VCaP (cell line): ENCODE measurements around the gene CLCN7.
"Not testable (repeated sequence)": the region's sequence is repeated elsewhere in the genome, so short reads cannot be mapped to it uniquely, and the experiment has no call there.

Source experiments
- H3K27ac ChIP-seq: fragments of 450-650 bp; 2 replicates; pipeline ENCODE4 v1.5.1; 2017
- TF ChIP-seq, protein P1 (sequence below): fragments of 450-650 bp; conservative IDR thresholded peaks from 2 replicates; pipeline ENCODE4 v1.5.1; 2017; ENCODE audit warnings: mild to moderate bottlenecking, moderate library complexity

Gene CLCN7

DNA sequence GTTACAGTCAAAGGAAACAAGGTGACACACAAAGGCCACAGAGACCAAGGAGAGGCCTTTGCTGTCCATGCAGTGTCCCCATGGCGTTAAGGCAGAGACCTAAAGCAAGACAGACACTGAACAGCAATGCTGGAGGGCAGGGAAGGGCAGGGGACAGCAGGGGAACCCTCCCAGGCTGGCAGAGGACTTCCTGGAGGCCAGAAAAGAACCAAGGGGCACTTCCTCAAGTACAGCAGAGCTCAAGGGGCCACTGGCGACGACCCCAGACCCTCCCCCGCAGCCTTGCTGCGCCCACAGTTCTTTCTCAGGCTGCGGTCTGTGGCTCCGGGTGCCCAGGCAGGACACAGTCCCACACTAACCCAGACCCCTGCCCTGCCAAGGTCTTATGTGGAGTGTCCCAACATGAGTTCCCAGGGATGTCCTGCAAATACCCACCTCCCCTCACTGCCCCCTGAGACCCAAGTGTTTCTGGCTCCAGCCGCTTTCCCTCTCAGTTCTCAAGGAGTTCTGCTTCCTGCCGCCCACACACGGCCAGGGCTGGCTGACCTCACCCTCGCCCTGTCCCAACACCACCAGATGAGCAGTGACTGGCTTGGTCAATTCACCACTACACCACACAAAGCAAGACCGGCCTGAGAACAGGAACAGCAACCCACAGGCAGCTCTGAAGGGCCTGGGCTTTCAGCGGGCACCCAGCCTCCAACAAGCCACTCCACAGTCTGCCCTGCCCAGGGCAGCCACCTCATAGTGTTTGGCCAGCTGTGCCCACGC lies 4.2 kb downstream of the CLCN7 start:
- TF ChIP-seq, protein P1, sequence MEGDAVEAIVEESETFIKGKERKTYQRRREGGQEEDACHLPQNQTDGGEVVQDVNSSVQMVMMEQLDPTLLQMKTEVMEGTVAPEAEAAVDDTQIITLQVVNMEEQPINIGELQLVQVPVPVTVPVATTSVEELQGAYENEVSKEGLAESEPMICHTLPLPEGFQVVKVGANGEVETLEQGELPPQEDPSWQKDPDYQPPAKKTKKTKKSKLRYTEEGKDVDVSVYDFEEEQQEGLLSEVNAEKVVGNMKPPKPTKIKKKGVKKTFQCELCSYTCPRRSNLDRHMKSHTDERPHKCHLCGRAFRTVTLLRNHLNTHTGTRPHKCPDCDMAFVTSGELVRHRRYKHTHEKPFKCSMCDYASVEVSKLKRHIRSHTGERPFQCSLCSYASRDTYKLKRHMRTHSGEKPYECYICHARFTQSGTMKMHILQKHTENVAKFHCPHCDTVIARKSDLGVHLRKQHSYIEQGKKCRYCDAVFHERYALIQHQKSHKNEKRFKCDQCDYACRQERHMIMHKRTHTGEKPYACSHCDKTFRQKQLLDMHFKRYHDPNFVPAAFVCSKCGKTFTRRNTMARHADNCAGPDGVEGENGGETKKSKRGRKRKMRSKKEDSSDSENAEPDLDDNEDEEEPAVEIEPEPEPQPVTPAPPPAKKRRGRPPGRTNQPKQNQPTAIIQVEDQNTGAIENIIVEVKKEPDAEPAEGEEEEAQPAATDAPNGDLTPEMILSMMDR: no peak
- no peak overlapping the region for H3K27ac ChIP-seq

DNA sequence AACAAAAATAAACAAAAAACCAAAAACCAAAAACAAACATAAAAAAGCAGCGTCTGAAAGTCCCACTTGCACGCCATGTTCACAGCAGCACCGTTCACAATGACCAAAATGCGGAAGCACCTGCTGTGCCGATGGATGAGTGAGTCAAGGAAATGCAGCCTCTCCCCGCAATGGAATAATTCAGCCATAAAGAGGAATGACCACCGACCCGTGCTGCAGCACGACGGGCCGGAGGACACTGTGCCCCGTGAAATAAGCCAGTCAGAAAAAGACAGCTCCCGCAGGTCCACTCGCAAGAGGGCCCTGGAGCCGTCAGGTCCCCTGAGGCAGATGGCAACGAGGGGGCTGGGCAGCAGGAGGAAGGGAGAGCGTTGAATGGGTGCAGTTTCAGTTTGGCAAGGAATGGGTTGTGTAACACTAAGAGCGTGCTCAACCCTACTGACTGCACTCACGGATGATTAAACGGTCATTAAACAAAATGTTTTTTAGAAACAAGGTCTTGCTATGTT lies 5.1 kb downstream of the CLCN7 start:
- no peak overlapping the region for H3K27ac ChIP-seq
- TF ChIP-seq, protein P1: no peak

- not testable (repeated sequence) for H3K27ac ChIP-seq
Measured at GRCh38 chr16:1469141-1469540, 5.7 kb downstream of the CLCN7 start.

DNA sequence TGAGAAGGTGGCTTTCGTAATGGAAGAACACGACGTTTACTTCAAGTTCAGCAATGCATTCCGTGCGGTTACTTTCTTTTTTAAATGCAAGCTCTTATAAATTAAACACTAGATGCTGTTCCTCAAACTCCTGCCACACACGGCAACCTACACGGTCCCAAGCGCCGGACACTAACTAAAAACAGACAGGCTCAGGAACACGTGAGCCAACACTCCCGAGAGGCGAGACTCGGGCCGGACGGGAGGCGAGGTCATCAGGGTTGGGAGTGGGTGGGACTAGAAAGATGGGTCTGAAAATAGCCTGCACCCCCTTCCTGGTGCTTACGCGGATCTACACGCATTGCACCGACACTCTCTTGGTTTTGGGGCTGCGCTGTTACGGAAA lies 6.4 kb downstream of the CLCN7 start:
- no peak overlapping the region for H3K27ac ChIP-seq
- TF ChIP-seq, protein P1: no peak

GRCh38 chr16:1466968-1467521 lies 7.8 kb downstream of the CLCN7 start:
- H3K27ac ChIP-seq: no peak overlapping the region
- TF ChIP-seq, protein P1: no peak

- TF ChIP-seq, protein P1: no peak
- no peak overlapping the region for H3K27ac ChIP-seq
Measured at GRCh38 chr16:1466054-1466453, 8.8 kb downstream of the CLCN7 start.

DNA sequence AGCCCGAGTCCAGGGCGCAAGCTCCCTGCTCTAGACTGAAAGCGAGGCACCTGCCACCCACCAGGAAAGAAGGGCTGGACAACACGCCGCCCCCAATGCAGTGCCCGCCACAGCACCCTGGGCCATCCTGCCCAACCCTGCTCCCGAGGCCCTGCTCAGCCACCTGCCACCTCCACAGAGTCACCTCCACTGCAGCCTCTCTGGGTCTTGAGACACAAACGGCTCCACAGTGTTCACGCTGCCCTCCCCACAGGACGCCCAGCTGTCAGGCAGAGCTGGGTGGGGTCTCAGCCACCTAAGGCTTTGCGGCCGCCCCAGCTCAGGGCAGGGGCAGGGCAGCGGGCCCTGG lies 9.3 kb downstream of the CLCN7 start:
- no peak overlapping the region for H3K27ac ChIP-seq

More for the DNA sequence above, 9.3 kb downstream of the CLCN7 start:
- TF ChIP-seq, protein P1: no peak
